Fibroblast of the aortic adventitia (primary cell): ENCODE results near the gene CD300C. TPM values are rescaled to one million over a fixed set of nuclear protein-coding genes. Genes with fewer than 3 reads are reported as not detected.

Source experiments
- DNase-seq: peaks from one replicate; pipeline ENCODE4 v3.0.0-alpha.2; 2010; ENCODE audit warnings: low read depth
- H3K4me3 ChIP-seq: 2 replicates; pipeline ENCODE4 v1.5.1; 2011; ENCODE audit warnings: low read depth, mild to moderate bottlenecking, control low read depth, low read length, moderate library complexity
- CTCF ChIP-seq: IDR thresholded peaks from 2 replicates; pipeline ENCODE4 v1.5.1; 2011; ENCODE audit warnings: mild to moderate bottlenecking, low read length, control low read depth, inconsistent platforms; ENCODE audit not compliant: insufficient read depth
- total RNA-seq: library from RNA; depleted of rRNA; stranded (reverse); fragments of >200 nt; gene quantifications from 2 replicates; pipeline ENCODE4 v1.2.3, GENCODE V29; 2012; ENCODE audit warnings: low replicate concordance

The CD300C gene
- total RNA-seq, 1 donor = not detected

- DNase-seq = no peak
- no peak for TF ChIP-seq CTCF
These were observed 43.1 kb downstream of the CD300C start for GRCh38 chr17:74502861-74503260.

GRCh38 chr17:74499992-74500391 lies 45.9 kb downstream of the CD300C start:
- no peak for DNase-seq
- no peak overlapping the region for H3K4me3 ChIP-seq
- TF ChIP-seq CTCF = no peak

More at GRCh38 chr17:74502861-74503260, 43.1 kb downstream of the CD300C start:
- H3K4me3 ChIP-seq = no peak overlapping the region

GRCh38 chr17:74497471-74497870 lies 48.4 kb downstream of the CD300C start:
- no peak overlapping the region for H3K4me3 ChIP-seq

GRCh38 chr17:74493331-74493833 lies 52.5 kb downstream of the CD300C start:
- DNase-seq = peak; percentile 63
- peak; percentile 92 for TF ChIP-seq CTCF
- H3K4me3 ChIP-seq = no peak overlapping the region

More at GRCh38 chr17:74497471-74497870, 48.4 kb downstream of the CD300C start:
- DNase-seq = no peak
- TF ChIP-seq CTCF = no peak

- DNase-seq = no peak
- no peak for TF ChIP-seq CTCF
- H3K4me3 ChIP-seq = no peak overlapping the region
These were observed 54.3 kb downstream of the CD300C start for GRCh38 chr17:74491626-74492025.

Other genes starting within 250 kb of the CD300C start
- not detected in 2 replicates for gene KIF19, start 219.9 kb downstream of the CD300C start, total RNA-seq
- not detected in 2 replicates for gene BTBD17, start 184.2 kb downstream of the CD300C start, total RNA-seq
- gene GPR142, start 178.6 kb downstream of the CD300C start, total RNA-seq = not detected in 2 replicates
- gene GPRC5C, start 114.0 kb downstream of the CD300C start, total RNA-seq = 0.99 and 24.4 TPM in 2 replicates
- not detected in 2 replicates for gene CD300A, start 79.5 kb downstream of the CD300C start, total RNA-seq
- not detected in 2 replicates for gene CD300LB, start 14.6 kb downstream of the CD300C start, total RNA-seq
- not detected in 2 replicates for gene CD300H, start 21.4 kb upstream of the CD300C start, total RNA-seq
- not detected in 2 replicates for gene CD300LD, start 46.2 kb upstream of the CD300C start, total RNA-seq
- gene CD300E, start 77.6 kb upstream of the CD300C start, total RNA-seq = not detected in 2 replicates
- gene CD300LF, start 166.8 kb upstream of the CD300C start, total RNA-seq = not detected in 2 replicates
- gene RAB37, start 191.1 kb upstream of the CD300C start, total RNA-seq = 0.09 TPM in 1 of 2 replicates, not detected in the other
- gene NHERF1, start 202.5 kb upstream of the CD300C start, total RNA-seq = 11.0 and 11.7 TPM in 2 replicates
- gene NAT9, start 230.2 kb upstream of the CD300C start, total RNA-seq = 20.2 and 26.5 TPM in 2 replicates